Measurements from ENCODE around the gene MLPH. TPM values are rescaled to one million over a fixed set of nuclear protein-coding genes. Genes with fewer than 3 reads are reported as not detected.
A peak's percentile ranks its signal among the peaks of the same experiment; 100 is the strongest.

MLPH gene
- total RNA-seq, 1 donor from 2014 or later, result not detected

DNA sequence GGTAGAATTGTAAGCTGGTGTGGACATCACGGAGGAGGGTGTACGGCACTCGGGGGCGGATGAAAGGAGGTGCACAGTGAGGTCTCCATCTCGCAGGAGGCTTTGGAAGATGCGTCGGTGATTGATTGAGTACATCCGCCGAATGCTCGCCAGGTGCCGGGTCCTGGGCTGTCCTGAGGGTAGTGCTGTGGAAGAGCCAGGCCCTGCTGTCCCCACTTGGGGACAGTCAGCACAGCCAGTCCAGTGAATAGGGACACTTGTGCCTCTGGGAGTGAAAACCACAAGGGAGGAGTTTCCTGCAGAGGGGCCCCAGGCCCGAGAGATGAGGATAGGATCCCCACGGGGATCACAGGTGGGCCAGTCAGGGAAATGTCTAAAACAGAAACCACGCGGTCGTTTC is 28.1 kb downstream of the MLPH start:
- Histone ChIP-seq H3K4me1 (no peaks in the 10 kb centered on the region), H3K4me2 (no peak overlapping the region), H3K79me2 (ENCODE audit: low read depth) (no peaks in the 10 kb centered on the region), H2AFZ (replicated peaks) (no peak overlapping the region), H3K27ac (no peak overlapping the region), H3K9ac (no peak overlapping the region), H4K20me1 (ENCODE audit: low read depth) (peaks cover 4% of the 10 kb centered on the region), H3K27me3 (no peaks in the 10 kb centered on the region), H3K4me3 (no peak overlapping the region), H3F3A (ENCODE audit: low read depth) (no peaks in the 10 kb centered on the region), H3K9me3 (ENCODE audit: low read depth) (no peaks in the 10 kb centered on the region), H3K36me3 (no peaks in the 10 kb centered on the region)
- no peak overlapping the region for H3K4me3 Mint-ChIP-seq
- H3K36me3 Mint-ChIP-seq, result no peaks in the 10 kb centered on the region
- TF ChIP-seq, protein P1, sequence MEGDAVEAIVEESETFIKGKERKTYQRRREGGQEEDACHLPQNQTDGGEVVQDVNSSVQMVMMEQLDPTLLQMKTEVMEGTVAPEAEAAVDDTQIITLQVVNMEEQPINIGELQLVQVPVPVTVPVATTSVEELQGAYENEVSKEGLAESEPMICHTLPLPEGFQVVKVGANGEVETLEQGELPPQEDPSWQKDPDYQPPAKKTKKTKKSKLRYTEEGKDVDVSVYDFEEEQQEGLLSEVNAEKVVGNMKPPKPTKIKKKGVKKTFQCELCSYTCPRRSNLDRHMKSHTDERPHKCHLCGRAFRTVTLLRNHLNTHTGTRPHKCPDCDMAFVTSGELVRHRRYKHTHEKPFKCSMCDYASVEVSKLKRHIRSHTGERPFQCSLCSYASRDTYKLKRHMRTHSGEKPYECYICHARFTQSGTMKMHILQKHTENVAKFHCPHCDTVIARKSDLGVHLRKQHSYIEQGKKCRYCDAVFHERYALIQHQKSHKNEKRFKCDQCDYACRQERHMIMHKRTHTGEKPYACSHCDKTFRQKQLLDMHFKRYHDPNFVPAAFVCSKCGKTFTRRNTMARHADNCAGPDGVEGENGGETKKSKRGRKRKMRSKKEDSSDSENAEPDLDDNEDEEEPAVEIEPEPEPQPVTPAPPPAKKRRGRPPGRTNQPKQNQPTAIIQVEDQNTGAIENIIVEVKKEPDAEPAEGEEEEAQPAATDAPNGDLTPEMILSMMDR (IDR thresholded peaks at IDR 0.05), result no peak
- TF ChIP-seq EZH2 (IDR thresholded peaks at IDR 0.05), result no peak
- H3K4me1 Mint-ChIP-seq, result peaks cover 16% of the 10 kb centered on the region
- H3K9me3 Mint-ChIP-seq, result no peaks in the 10 kb centered on the region
- H3K27me3 Mint-ChIP-seq (ENCODE audit: insufficient read depth, low read depth), result peaks cover 11% of the 10 kb centered on the region
- no peak for DNase-seq (ENCODE audit: low spot score)
- peak overlapping the region; percentile 89 for H3K27ac Mint-ChIP-seq

DNA sequence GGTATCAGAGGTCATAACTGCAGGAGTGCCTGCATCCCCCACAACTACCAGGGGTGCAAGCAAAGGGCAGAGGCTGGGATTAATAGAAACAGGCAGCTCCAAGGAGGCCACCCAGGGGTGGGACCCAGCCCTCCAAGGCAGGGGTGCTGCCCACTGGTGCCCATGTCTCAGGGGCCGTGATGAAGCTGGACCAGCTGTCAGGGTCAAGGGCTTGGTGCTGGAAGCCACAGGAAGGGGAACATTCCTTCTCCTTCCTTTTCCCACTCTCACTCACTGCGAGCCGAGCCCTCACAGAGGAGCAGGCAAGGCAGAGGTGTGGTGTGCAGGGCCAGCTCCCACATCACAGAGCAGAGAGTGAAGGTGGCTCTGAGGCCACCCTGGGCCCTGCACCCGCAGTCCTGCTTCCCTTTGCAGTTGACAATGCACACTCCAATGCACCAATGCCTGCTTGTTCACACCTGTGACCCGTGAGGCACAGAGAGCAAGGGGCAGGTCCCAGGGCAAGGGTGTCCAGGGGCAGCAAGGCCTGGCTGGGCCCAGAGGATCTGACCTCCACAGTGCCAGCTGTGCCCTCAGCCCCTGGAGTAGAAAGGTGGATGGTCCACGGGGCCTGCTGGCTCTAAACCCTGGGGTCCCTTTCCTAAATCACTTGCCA is 28.7 kb downstream of the MLPH start:
- no peak overlapping the region for H3K4me2 ChIP-seq
- Mint-ChIP-seq H3K4me3 (no peak overlapping the region), H3K27me3 (ENCODE audit: insufficient read depth, low read depth) (peaks cover 11% of the 10 kb centered on the region), H3K27ac (peak overlapping the region; percentile 89), H3K4me1 (peaks cover 16% of the 10 kb centered on the region), H3K36me3 (no peaks in the 10 kb centered on the region), H3K9me3 (no peaks in the 10 kb centered on the region)
- H3K36me3 ChIP-seq, result no peaks in the 10 kb centered on the region
- no peak overlapping the region for H2AFZ ChIP-seq (replicated peaks)
- H3K27me3 ChIP-seq, result no peaks in the 10 kb centered on the region
- no peaks in the 10 kb centered on the region for H3K79me2 ChIP-seq (ENCODE audit: low read depth)
- H3K27ac ChIP-seq, result no peak overlapping the region
- no peak for TF ChIP-seq EZH2phosphoT487 (IDR thresholded peaks at IDR 0.05)
- TF ChIP-seq, protein P1 (IDR thresholded peaks at IDR 0.05), result no peak
- no peaks in the 10 kb centered on the region for H3K9me3 ChIP-seq (ENCODE audit: low read depth)
- H3K4me1 ChIP-seq, result no peaks in the 10 kb centered on the region
- H3K9ac ChIP-seq, result no peak overlapping the region
- no peaks in the 10 kb centered on the region for H3F3A ChIP-seq (ENCODE audit: low read depth)
- H4K20me1 ChIP-seq (ENCODE audit: low read depth), result peaks cover 4% of the 10 kb centered on the region
- no peak for DNase-seq (ENCODE audit: low spot score)
- H3K4me3 ChIP-seq, result no peak overlapping the region

- Histone ChIP-seq H2AFZ (replicated peaks) (no peak overlapping the region), H3K36me3 (no peaks in the 10 kb centered on the region), H3K27me3 (no peaks in the 10 kb centered on the region), H3K79me2 (ENCODE audit: low read depth) (no peaks in the 10 kb centered on the region), H3K9me3 (ENCODE audit: low read depth) (no peaks in the 10 kb centered on the region), H4K20me1 (ENCODE audit: low read depth) (peaks cover 4% of the 10 kb centered on the region), H3K4me1 (no peaks in the 10 kb centered on the region), H3K9ac (no peak overlapping the region), H3K4me3 (no peak overlapping the region), H3K4me2 (no peak overlapping the region), H3K27ac (no peak overlapping the region), H3F3A (ENCODE audit: low read depth) (no peaks in the 10 kb centered on the region)
- peaks cover 7% of the 10 kb centered on the region for H3K27me3 Mint-ChIP-seq (ENCODE audit: insufficient read depth, low read depth)
- no peak for TF ChIP-seq EZH2 (IDR thresholded peaks at IDR 0.05)
- TF ChIP-seq, protein P1 (IDR thresholded peaks at IDR 0.05), result no peak
- TF ChIP-seq EZH2phosphoT487 (IDR thresholded peaks at IDR 0.05), result no peak
- H3K27ac Mint-ChIP-seq, result no peak overlapping the region
- no peak overlapping the region for H3K4me3 Mint-ChIP-seq
- DNase-seq (ENCODE audit: low spot score), result no peak
- peaks cover 16% of the 10 kb centered on the region for H3K4me1 Mint-ChIP-seq
- no peaks in the 10 kb centered on the region for H3K36me3 Mint-ChIP-seq
- H3K9me3 Mint-ChIP-seq, result no peaks in the 10 kb centered on the region
Measured at GRCh38 chr2:237517163-237517562, 30.1 kb downstream of the MLPH start.

Measured in neural progenitor cell (in vitro differentiated cells).